Mononuclear cell (primary cell): Measurements from ENCODE around the gene CST7. TPM values are rescaled to one million over a fixed set of nuclear protein-coding genes. Genes with fewer than 3 reads are reported as not detected.

ENCODE experiments used
- H3K27me3 ChIP-seq: 2 replicates; pipeline ENCODE4 v1.6.0; 2011; ENCODE audit warnings: low read length, control low read depth; ENCODE audit not compliant: insufficient read depth
- H3K4me1 ChIP-seq: 2 replicates; pipeline ENCODE4 v1.5.1; 2011; ENCODE audit warnings: mild to moderate bottlenecking, low read length, control low read depth; ENCODE audit not compliant: insufficient read depth
- H3K4me3 ChIP-seq: 2 replicates; pipeline ENCODE4 v1.5.1; 2011; ENCODE audit warnings: mild to moderate bottlenecking, low read length, moderate library complexity
- H3K9me3 ChIP-seq: 2 replicates; pipeline ENCODE4 v1.5.1; 2011; ENCODE audit warnings: low read depth, mild to moderate bottlenecking, control low read depth, low read length
- total RNA-seq: library from RNA; depleted of rRNA; stranded (reverse); fragments of >200 nt; gene quantifications from one replicate; pipeline ENCODE4 v1.2.3, GENCODE V29; 2012

CST7 gene
- total RNA-seq, 1 donor: 48.1 TPM

DNA sequence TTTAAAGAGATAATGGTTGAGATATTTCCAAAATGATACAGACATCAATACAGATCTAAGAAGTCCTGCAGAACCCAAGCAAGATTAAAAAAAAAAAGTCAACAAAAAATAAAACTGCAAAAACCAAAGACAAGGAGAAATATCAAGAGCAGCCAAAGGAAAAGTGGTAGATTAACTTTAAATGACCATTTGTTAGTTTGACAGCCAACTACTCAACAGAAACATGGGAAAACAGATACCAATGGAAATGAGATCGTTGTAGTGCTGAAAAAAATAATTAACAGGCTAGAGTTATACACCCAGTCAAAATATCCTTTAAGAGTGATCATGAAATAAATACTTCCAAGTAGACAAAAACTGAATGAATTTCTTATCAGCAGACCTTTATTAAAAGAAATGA, 53.9 kb downstream of the CST7 start:
- Histone ChIP-seq H3K4me3 (no peak overlapping the region), H3K4me1 (no peaks in the 10 kb centered on the region), H3K27me3 (no peaks in the 10 kb centered on the region), H3K9me3 (no peaks in the 10 kb centered on the region)

DNA sequence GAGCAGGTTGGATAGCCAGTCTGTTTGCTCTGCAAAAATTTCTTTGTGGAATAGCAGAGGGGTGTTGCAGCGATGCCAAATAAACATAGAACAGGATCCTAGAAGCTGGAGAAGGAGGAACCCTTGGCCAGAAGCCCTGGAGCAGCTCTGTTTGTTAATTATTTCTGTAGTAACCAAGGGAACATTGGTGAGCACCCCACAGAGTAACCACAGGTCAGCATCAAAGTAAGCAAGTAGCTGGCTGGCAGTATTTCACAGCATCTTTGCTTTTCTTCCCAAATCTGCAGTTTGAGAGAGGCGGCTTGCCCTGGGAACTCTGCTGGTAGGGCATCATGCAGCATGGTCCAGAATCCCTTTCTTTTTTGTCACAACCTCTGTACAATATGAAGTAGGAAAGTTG, 56.2 kb downstream of the CST7 start:
- Histone ChIP-seq H3K4me3 (no peak overlapping the region), H3K4me1 (no peaks in the 10 kb centered on the region), H3K9me3 (no peaks in the 10 kb centered on the region), H3K27me3 (no peaks in the 10 kb centered on the region)

GRCh38 chr20:25005661-25006060, 56.6 kb downstream of the CST7 start:
- no peaks in the 10 kb centered on the region for H3K27me3 ChIP-seq
- no peak overlapping the region for H3K4me3 ChIP-seq
- no peaks in the 10 kb centered on the region for H3K9me3 ChIP-seq
- no peaks in the 10 kb centered on the region for H3K4me1 ChIP-seq

- H3K4me1 ChIP-seq: no peaks in the 10 kb centered on the region
- no peak overlapping the region for H3K4me3 ChIP-seq
- no peaks in the 10 kb centered on the region for H3K27me3 ChIP-seq
- no peaks in the 10 kb centered on the region for H3K9me3 ChIP-seq
These were observed 57.5 kb downstream of the CST7 start for GRCh38 chr20:25006431-25007167.

- Histone ChIP-seq H3K27me3 (no peaks in the 10 kb centered on the region), H3K9me3 (no peaks in the 10 kb centered on the region), H3K4me3 (no peak overlapping the region), H3K4me1 (no peaks in the 10 kb centered on the region)
These were observed 58.6 kb downstream of the CST7 start for GRCh38 chr20:25007491-25008305.

DNA sequence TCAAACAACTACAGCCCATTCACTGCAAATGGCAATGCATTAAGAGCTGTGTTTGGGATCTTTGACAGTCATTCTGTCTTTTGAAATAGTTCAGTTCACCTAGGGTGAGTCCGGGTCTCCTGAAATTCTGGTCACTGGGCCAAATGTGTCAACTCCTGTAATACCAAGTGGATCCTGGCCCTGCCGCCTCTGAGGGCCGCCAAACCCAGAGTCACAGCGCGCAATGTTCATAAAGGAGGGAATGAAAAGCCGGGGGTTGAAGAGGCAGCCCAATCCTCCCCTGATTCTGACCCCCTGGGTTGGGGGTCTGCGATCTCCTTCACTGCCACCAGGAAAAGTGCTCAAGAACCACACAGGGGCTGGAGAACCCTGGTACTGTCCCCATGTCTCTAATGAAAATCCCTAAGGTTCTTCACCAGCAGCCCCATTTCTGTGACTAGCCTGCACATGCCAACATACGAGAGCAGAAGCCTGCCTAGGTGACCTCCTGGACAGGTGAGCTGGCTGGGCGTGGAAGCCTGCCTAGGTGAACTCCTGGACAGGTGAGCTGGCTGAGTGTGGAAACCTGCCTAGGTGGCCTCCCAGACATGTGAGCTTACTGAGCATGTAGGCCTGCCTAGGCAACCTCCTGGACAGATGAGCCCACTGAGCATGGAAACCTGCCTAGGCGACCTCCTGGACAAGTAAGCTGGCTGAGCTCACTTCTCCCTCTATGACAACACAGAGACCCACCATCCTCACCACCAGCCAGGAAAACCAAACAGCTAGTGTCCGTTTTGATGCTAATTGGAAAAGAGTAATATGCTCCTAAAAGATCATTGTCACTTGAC, 59.5 kb downstream of the CST7 start:
- Histone ChIP-seq H3K27me3 (no peaks in the 10 kb centered on the region), H3K4me1 (no peaks in the 10 kb centered on the region), H3K9me3 (no peaks in the 10 kb centered on the region), H3K4me3 (no peak overlapping the region)

Other genes with a start within 250 kb of the CST7 start
- 34.2 TPM for gene APMAP, start 43.5 kb downstream of the CST7 start, total RNA-seq
- gene ACSS1, start 108.9 kb downstream of the CST7 start, total RNA-seq: 8.0 TPM
- gene VSX1, start 132.9 kb downstream of the CST7 start, total RNA-seq: not detected
- gene ENTPD6, start 246.4 kb downstream of the CST7 start, total RNA-seq: 30.6 TPM